HG03354 (cell line): ENCODE measurements around the gene TBX4.
"Not testable (repeated sequence)": the region's sequence is repeated elsewhere in the genome, so short reads cannot be mapped to it uniquely, and the experiment has no call there.

ENCODE experiments used
- ATAC-seq: cut with Tn5 transposase; IDR thresholded peaks from one replicate; pipeline ENCODE4 v1.9.1; 2021; ENCODE audit warnings: mild to moderate bottlenecking; ENCODE audit not compliant: unreplicated experiment, poor library complexity, severe bottlenecking

The TBX4 gene

GRCh38 chr17:61491981-61492380 is 39.8 kb downstream of the TBX4 start:
- ATAC-seq = no peak

GRCh38 chr17:61492759-61493526 is 40.7 kb downstream of the TBX4 start:
- ATAC-seq = no peak

- not testable (repeated sequence) for ATAC-seq
Observed at GRCh38 chr17:61493830-61494324, 41.7 kb downstream of the TBX4 start.

- ATAC-seq = no peak
Observed at GRCh38 chr17:61494325-61495160, 42.3 kb downstream of the TBX4 start.

GRCh38 chr17:61495161-61495857 is 43.1 kb downstream of the TBX4 start:
- ATAC-seq = no peak

GRCh38 chr17:61496174-61496956 is 44.1 kb downstream of the TBX4 start:
- no peak for ATAC-seq

GRCh38 chr17:61496957-61497653 is 44.9 kb downstream of the TBX4 start:
- no peak for ATAC-seq

GRCh38 chr17:61498042-61498994 is 46.1 kb downstream of the TBX4 start:
- no peak for ATAC-seq

GRCh38 chr17:61499632-61500031 is 47.4 kb downstream of the TBX4 start:
- no peak for ATAC-seq

- ATAC-seq = no peak
Observed at GRCh38 chr17:61500287-61500686, 48.1 kb downstream of the TBX4 start.

GRCh38 chr17:61502292-61502691 is 50.1 kb downstream of the TBX4 start:
- no peak for ATAC-seq

GRCh38 chr17:61503961-61504360 is 51.7 kb downstream of the TBX4 start:
- no peak for ATAC-seq

- ATAC-seq = no peak
Observed at GRCh38 chr17:61504697-61505096, 52.5 kb downstream of the TBX4 start.

- no peak for ATAC-seq
Observed at GRCh38 chr17:61505846-61506627, 53.8 kb downstream of the TBX4 start.

GRCh38 chr17:61507383-61508066 is 55.3 kb downstream of the TBX4 start:
- ATAC-seq = no peak

- no peak for ATAC-seq
Observed at GRCh38 chr17:61508912-61509311, 56.7 kb downstream of the TBX4 start.

- ATAC-seq = not testable (repeated sequence)
Observed at GRCh38 chr17:61509454-61509853, 57.2 kb downstream of the TBX4 start.
